ENCODE results near the gene TAF6. TPM values are rescaled to one million over a fixed set of nuclear protein-coding genes. Genes with fewer than 3 reads are reported as not detected.

The TAF6 gene
- total and polyA plus RNA-seq, 2 of the 4 experiments (the other 2 are of a cell fraction): 11.3 to 55.3 TPM

GRCh38 chr7:100166317-100166940 is 47.3 kb upstream of the TAF6 start:
- Histone ChIP-seq H3K27me3 (ENCODE audit: control insufficient read depth, insufficient read depth, low read length) (no peaks in the 10 kb centered on the region), H4K20me1 (ENCODE audit: insufficient read depth, low read length) (no peaks in the 10 kb centered on the region), H2BK5ac (ENCODE audit: low read depth, low read length, poor library complexity, severe bottlenecking) (no peak overlapping the region), H3K23ac (ENCODE audit: low read depth, low read length) (no peak overlapping the region), H4K8ac (ENCODE audit: low read depth in 2 of 2, low read length in 2 of 2) (no peak overlapping the region), H3K14ac (replicated peaks; ENCODE audit: low read depth, low read length) (no peak overlapping the region), H3K9me1 (ENCODE audit: insufficient read depth, low read length) (peaks cover 3% of the 10 kb centered on the region; the same call in 1 of the 2 replicates), H3K27ac (ENCODE audit: insufficient read depth, low read length) (no peak overlapping the region), H3K18ac (ENCODE audit: low read depth, low read length) (no peak overlapping the region), H2AK5ac (ENCODE audit: low read depth, low read length) (no peak overlapping the region), H3K79me1 (ENCODE audit: low read depth in 1 of 2, low read length in 2 of 2) (peaks cover 0 to 8% of the 10 kb centered on the region in 2 experiments; a peak in 1 of 4 replicates), H2AK9ac (replicated peaks; ENCODE audit: low read depth, low read length, poor library complexity) (peak overlapping the region; percentile 82), H3K4me3 (ENCODE audit: insufficient read depth, low read depth, low read length) (no peak overlapping the region), H2BK120ac (ENCODE audit: low read depth, low read length) (no peak overlapping the region), H2AFZ (replicated peaks; ENCODE audit: low read length, poor library complexity) (peak overlapping the region; percentile 14), H3K56ac (ENCODE audit: extremely low read depth, insufficient read depth, low read length) (no peak overlapping the region), H3K4me2 (ENCODE audit: low read depth, low read length) (no peak overlapping the region), H3K4ac (ENCODE audit: low read depth, low read length) (no peak overlapping the region), H4K91ac (ENCODE audit: insufficient read depth, low read depth, low read length) (no peak overlapping the region), H3K9me3 (ENCODE audit: control insufficient read depth, insufficient read depth, low read length) (no peaks in the 10 kb centered on the region), H2BK20ac (ENCODE audit: low read depth, low read length) (no peak overlapping the region), H3K9ac (ENCODE audit: low read depth, low read length) (no peak overlapping the region), H2BK15ac (ENCODE audit: low read depth, low read length) (no peak overlapping the region), H4K5ac (ENCODE audit: low read depth, low read length) (no peak overlapping the region), H3K36me3 (ENCODE audit: control insufficient read depth, insufficient read depth, low read length) (no peaks in the 10 kb centered on the region), H3K4me1 (ENCODE audit: control insufficient read depth, insufficient read depth, low read length) (peaks cover 6% of the 10 kb centered on the region)
- dilution Hi-C loops (cut with HindIII; ENCODE audit: low sequenced_read_pairs, unreplicated experiment): no loop called here
- DNase-seq (no peak), ATAC-seq (ENCODE audit: low read depth) (no peak)
- WGBS, 2 experiments (ENCODE audit: extremely low coverage in 2 of 2, insufficient read length in 1 of 2): 68% methylated on average over 8 of the region's 16 CpGs; no CpG with 5 or more reads in 1 of the 2 experiments
- no peak for TF ChIP-seq RFX5 (IDR thresholded peaks at IDR 0.05; ENCODE audit: low read depth, low read length)
- no peak for TF ChIP-seq ELK1 (IDR thresholded peaks at IDR 0.05; ENCODE audit: borderline replicate concordance, low read depth, low read length)
- no peak for TF ChIP-seq SMC3 (IDR thresholded peaks at IDR 0.05; ENCODE audit: low read depth, low read length)
- TF ChIP-seq CHD1 (IDR thresholded peaks at IDR 0.05; ENCODE audit: low read depth, low read length): no peak
- no peak for TF ChIP-seq POLR2A (IDR thresholded peaks at IDR 0.05; ENCODE audit: low read depth, low read length)
- no peak for TF ChIP-seq CEBPB (IDR thresholded peaks at IDR 0.05; ENCODE audit: low read depth, low read length)
- TF ChIP-seq USF2 (IDR thresholded peaks at IDR 0.05; ENCODE audit: low read depth, low read length): no peak
- no peak for TF ChIP-seq RCOR1 (IDR thresholded peaks at IDR 0.05; ENCODE audit: insufficient replicate concordance, low read length)
- TF ChIP-seq MAZ (IDR thresholded peaks at IDR 0.05; ENCODE audit: borderline replicate concordance, low read depth, low read length): no peak
- TF ChIP-seq FOS (IDR thresholded peaks at IDR 0.05; ENCODE audit: low read depth, low read length): no peak
- TF ChIP-seq BHLHE40 (IDR thresholded peaks at IDR 0.05; ENCODE audit: low read depth, low read length): no peak
- no peak for TF ChIP-seq MAFK (IDR thresholded peaks at IDR 0.05; ENCODE audit: low read depth, low read length)
- CTCF ChIA-PET: no interaction called here
- no TSS peak for BruUV-seq (replicated peaks)
- intact Hi-C loops (cut with micrococcal nuclease): no loop called here
- in situ Hi-C loops (cut with MboI; ENCODE audit: low sequenced_read_pairs): no loop called here
- POLR2A ChIA-PET (ENCODE audit: unreplicated experiment): no interaction called here
